Measurements from ENCODE around the gene DNAH9. TPM values are rescaled to one million over a fixed set of nuclear protein-coding genes. Genes with fewer than 3 reads are reported as not detected.

The DNAH9 gene
- total RNA-seq, 1 donor, result not detected

GRCh38 chr17:11853321-11854151, 255.3 kb downstream of the DNAH9 start:
- H3K4me3 ChIP-seq (ENCODE audit: low read depth, low read length), result no peak overlapping the region
- DNase-seq (ENCODE audit: low read depth), result no peak
- no peak for TF ChIP-seq CTCF (IDR thresholded peaks at IDR 0.05; ENCODE audit: insufficient read depth, low read depth, low read length)

GRCh38 chr17:11855306-11855705, 257.0 kb downstream of the DNAH9 start:
- DNase-seq (ENCODE audit: low read depth), result no peak
- H3K4me3 ChIP-seq (ENCODE audit: low read depth, low read length), result no peak overlapping the region
- TF ChIP-seq CTCF (IDR thresholded peaks at IDR 0.05; ENCODE audit: insufficient read depth, low read depth, low read length), result no peak

- no peak for DNase-seq (ENCODE audit: low read depth)
- no peak overlapping the region for H3K4me3 ChIP-seq (ENCODE audit: low read depth, low read length)
- TF ChIP-seq CTCF (IDR thresholded peaks at IDR 0.05; ENCODE audit: insufficient read depth, low read depth, low read length), result no peak
Observed at GRCh38 chr17:11857006-11857405, 258.7 kb downstream of the DNAH9 start.

- DNase-seq (ENCODE audit: low read depth), result no peak
- no peak overlapping the region for H3K4me3 ChIP-seq (ENCODE audit: low read depth, low read length)
- no peak for TF ChIP-seq CTCF (IDR thresholded peaks at IDR 0.05; ENCODE audit: insufficient read depth, low read depth, low read length)
Observed at GRCh38 chr17:11869680-11870394, 271.6 kb downstream of the DNAH9 start.

- DNase-seq (ENCODE audit: low read depth), result no peak
- TF ChIP-seq CTCF (IDR thresholded peaks at IDR 0.05; ENCODE audit: insufficient read depth, low read depth, low read length), result no peak
- H3K4me3 ChIP-seq (ENCODE audit: low read depth, low read length), result no peak overlapping the region
Observed at GRCh38 chr17:11871773-11872172, 273.5 kb downstream of the DNAH9 start.

GRCh38 chr17:11874756-11875155, 276.5 kb downstream of the DNAH9 start:
- no peak for DNase-seq (ENCODE audit: low read depth)
- TF ChIP-seq CTCF (IDR thresholded peaks at IDR 0.05; ENCODE audit: insufficient read depth, low read depth, low read length), result no peak
- H3K4me3 ChIP-seq (ENCODE audit: low read depth, low read length), result no peak overlapping the region

Data from fibroblast of villous mesenchyme (primary cell).